AG09319 (cell line): ENCODE data around the gene ARMCX2.

ENCODE experiments used
- DNase-seq: peaks from one replicate; pipeline ENCODE4 v3.0.0-alpha.2; 2010; ENCODE audit warnings: low read depth; ENCODE audit errors: extremely low read depth
- TF ChIP-seq, protein P1 (sequence below): IDR thresholded peaks from 2 replicates; pipeline ENCODE4 v1.5.1; 2011; ENCODE audit warnings: low read depth, mild to moderate bottlenecking, inconsistent platforms, low read length, moderate library complexity

The ARMCX2 gene

DNA sequence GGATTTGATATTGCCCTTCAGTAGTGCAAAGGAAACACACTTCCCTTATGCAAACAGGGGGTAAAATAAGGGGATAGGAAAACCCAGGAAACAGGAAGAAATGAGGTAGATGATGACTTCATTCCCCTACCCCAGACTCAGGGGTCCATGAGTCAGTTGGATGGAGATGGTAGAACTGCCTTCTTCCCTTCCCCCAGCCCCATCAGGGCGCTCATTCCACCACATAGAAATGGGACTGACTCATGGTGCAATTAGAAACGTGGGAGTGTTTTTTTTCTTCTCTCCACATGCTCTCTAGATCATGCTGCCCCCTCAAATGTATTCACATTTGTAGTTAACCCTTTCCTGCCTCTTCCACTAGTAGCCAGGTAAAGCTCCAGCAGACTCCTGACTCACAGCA lies 23.1 kb upstream of the ARMCX2 start:
- no peak for DNase-seq
- TF ChIP-seq, protein P1, sequence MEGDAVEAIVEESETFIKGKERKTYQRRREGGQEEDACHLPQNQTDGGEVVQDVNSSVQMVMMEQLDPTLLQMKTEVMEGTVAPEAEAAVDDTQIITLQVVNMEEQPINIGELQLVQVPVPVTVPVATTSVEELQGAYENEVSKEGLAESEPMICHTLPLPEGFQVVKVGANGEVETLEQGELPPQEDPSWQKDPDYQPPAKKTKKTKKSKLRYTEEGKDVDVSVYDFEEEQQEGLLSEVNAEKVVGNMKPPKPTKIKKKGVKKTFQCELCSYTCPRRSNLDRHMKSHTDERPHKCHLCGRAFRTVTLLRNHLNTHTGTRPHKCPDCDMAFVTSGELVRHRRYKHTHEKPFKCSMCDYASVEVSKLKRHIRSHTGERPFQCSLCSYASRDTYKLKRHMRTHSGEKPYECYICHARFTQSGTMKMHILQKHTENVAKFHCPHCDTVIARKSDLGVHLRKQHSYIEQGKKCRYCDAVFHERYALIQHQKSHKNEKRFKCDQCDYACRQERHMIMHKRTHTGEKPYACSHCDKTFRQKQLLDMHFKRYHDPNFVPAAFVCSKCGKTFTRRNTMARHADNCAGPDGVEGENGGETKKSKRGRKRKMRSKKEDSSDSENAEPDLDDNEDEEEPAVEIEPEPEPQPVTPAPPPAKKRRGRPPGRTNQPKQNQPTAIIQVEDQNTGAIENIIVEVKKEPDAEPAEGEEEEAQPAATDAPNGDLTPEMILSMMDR = no peak

DNA sequence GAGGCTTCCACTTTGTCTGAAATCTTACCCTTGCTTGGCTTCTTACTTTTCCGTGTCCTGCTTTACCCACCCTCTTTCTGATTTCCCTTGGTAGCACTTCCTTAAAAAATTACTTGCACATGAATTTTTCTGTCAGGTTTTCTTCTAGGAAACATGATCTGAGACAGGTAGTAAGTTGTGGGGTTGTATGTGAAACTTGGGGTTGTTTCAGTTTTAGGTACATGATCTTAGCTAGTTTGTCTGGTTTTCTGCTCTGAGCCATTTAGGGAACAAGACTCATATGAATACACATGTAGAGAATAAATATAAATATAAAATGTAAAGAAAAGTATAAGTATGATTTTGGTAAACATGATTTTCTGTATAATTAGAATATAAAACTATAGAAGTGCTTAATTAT lies 17.4 kb upstream of the ARMCX2 start:
- TF ChIP-seq, protein P1 = no peak
- DNase-seq = no peak

GRCh38 chrX:101676571-101676970 lies 16.9 kb upstream of the ARMCX2 start:
- no peak for DNase-seq
- TF ChIP-seq, protein P1 = no peak

DNA sequence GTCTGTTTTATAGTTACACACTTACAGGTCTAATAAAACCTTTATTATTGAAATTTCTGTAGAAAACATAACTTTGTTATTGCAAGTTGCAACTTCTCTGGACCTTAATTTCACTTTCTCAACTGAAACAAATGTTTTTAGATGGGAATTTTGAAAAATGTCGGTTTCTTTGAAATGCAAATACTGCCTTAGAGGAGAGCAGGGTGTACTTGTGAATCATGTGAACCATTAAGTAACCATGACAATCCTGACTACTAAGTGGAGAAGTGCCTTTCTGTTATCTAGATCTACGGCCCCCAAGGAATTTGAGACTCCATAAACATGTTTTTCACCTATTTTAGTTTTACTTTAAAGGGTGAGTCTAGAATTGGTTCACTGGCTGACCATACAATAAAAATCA lies 8.5 kb upstream of the ARMCX2 start:
- no peak for DNase-seq
- TF ChIP-seq, protein P1 = no peak

DNA sequence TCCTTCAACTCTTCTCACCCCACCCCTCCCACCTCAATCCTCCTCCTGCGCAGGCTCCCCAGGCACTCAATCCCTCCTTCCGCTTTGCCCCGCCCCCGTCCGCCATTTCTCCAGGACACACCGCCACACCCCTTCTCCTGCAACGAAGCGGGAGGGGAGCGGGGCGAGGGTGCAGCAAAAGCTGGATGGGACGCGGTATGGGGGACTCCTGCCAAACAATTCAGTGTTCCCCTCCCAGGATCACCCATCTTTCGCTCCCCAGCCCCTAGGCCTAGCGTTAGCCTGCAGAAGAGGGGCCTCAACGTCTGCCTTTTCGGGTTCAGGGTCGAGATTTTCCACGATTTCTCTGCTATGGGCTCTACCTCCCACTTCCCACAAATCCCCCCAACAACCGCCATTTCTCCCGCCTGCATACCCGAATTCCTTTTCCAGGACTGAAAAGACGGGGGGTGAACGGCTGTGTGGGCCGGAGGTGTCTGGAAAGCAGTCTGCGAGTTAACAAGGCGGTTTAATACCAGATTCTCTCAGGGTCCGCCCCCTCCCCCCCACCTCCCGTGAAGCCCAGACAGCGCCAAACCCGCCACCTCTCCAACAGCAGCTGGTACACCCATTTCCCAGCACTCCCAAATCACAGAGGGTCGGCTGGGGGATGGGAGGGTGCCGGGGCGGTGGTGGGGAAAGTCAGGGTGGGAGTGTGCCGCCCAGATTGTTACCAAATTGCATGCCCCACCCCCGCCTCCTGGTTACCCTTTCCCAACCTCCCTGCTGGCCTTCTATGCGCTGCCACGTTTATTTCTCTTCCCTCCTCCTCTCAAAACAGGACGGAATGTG lies 774 bp downstream of the ARMCX2 start:
- no peak for DNase-seq
- TF ChIP-seq, protein P1 = no peak

- TF ChIP-seq, protein P1 = no peak
- no peak for DNase-seq
Observed at GRCh38 chrX:101657495-101657894, 2.2 kb downstream of the ARMCX2 start.

DNA sequence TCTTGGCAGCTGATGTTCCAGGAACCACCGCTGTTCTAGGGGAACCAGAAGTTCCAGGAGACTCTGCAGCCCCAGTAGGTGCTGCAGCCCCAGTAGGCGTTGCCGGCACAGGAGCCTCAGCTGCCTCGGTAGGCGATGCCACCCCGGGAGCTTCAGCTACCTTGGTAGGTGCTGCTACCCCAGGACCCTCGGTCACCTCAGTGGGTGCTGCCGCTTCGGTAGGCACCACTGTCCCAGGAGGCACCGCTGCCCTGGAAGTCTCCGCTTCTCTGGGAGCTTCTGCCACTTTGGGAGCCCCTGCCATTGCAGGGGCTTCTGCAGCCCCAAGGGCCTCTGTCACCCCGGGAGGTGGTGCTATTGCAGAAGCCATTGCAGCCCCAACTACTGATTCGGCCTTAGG lies 2.8 kb downstream of the ARMCX2 start:
- TF ChIP-seq, protein P1 = no peak

More for the DNA sequence above, 2.8 kb downstream of the ARMCX2 start:
- DNase-seq = no peak
